Measurements from ENCODE around the gene SMG7.

- TF ChIP-seq CTCF (IDR thresholded peaks at IDR 0.05) (no peak), EP300 (IDR thresholded peaks at IDR 0.05) (no peak), POLR2AphosphoS5 (IDR thresholded peaks at IDR 0.05) (no peak), POLR2A (IDR thresholded peaks at IDR 0.05) (no peak)
Observed at GRCh38 chr1:183600634-183601033, 128.3 kb downstream of the SMG7 start.
